Stimulated activated CD4-positive, alpha-beta T cell treated with anti-CD3 and anti-CD28 coated beads, Interleukin-15, amount 100 ng/mL, for 24 hours (primary cell): ENCODE measurements around the gene BAIAP2L2.
"Not testable (repeated sequence)": the region's sequence is repeated elsewhere in the genome, so short reads cannot be mapped to it uniquely, and the experiment has no call there.

Experiments
- DNase-seq: peaks from one replicate; pipeline ENCODE4 v3.0.0-alpha.2; 2020

The BAIAP2L2 gene

GRCh38 chr22:38080474-38080849 lies 30.0 kb downstream of the BAIAP2L2 start:
- DNase-seq, result no peak

- no peak for DNase-seq
Measured at GRCh38 chr22:38079804-38080203, 30.7 kb downstream of the BAIAP2L2 start.

GRCh38 chr22:38079208-38079607 lies 31.3 kb downstream of the BAIAP2L2 start:
- DNase-seq, result not testable (repeated sequence)

GRCh38 chr22:38078046-38078840 lies 32.2 kb downstream of the BAIAP2L2 start:
- DNase-seq, result no peak

GRCh38 chr22:38077595-38077994 lies 32.9 kb downstream of the BAIAP2L2 start:
- no peak for DNase-seq

GRCh38 chr22:38077096-38077495 lies 33.4 kb downstream of the BAIAP2L2 start:
- no peak for DNase-seq

GRCh38 chr22:38075961-38076360 lies 34.5 kb downstream of the BAIAP2L2 start:
- DNase-seq, result no peak

- DNase-seq, result no peak
Measured at GRCh38 chr22:38075105-38075825, 35.2 kb downstream of the BAIAP2L2 start.

- DNase-seq, result no peak
Measured at GRCh38 chr22:38074181-38075104, 36.0 kb downstream of the BAIAP2L2 start.

GRCh38 chr22:38073150-38074130 lies 37.0 kb downstream of the BAIAP2L2 start:
- no peak for DNase-seq

- no peak for DNase-seq
Measured at GRCh38 chr22:38072322-38073149, 37.9 kb downstream of the BAIAP2L2 start.

- no peak for DNase-seq
Measured at GRCh38 chr22:38071421-38072321, 38.8 kb downstream of the BAIAP2L2 start.

GRCh38 chr22:38070250-38070921 lies 40.1 kb downstream of the BAIAP2L2 start:
- DNase-seq, result no peak

- DNase-seq, result no peak
Measured at GRCh38 chr22:38069372-38070249, 40.9 kb downstream of the BAIAP2L2 start.

GRCh38 chr22:38068641-38069371 lies 41.7 kb downstream of the BAIAP2L2 start:
- DNase-seq, result no peak

- no peak for DNase-seq
Measured at GRCh38 chr22:38067761-38068360, 42.6 kb downstream of the BAIAP2L2 start.

- no peak for DNase-seq
Measured at GRCh38 chr22:38067028-38067415, 43.5 kb downstream of the BAIAP2L2 start.
